Uterus (tissue), 2 donors: ENCODE measurements around the gene SF1.

ENCODE experiments used
- POLR2A ChIP-seq, 2 donors: fragments of 450-650 bp; IDR thresholded peaks; one replicate each; pipeline ENCODE4 v1.6.1; 2016; ENCODE audit warnings: antibody characterized with exemption in 2 of 2, mild to moderate bottlenecking in 1 of 2, moderate library complexity in 1 of 2
- TF ChIP-seq, protein P1 (sequence below), 4 experiments: fragments of 200-600 bp in 2 of 4; fragments of 450-650 bp in 2 of 4; sonication (generic) in 2 of 4; IDR thresholded peaks; one replicate each; pipeline ENCODE4 v1.5.1; 2016 to 2019; ENCODE audit warnings: antibody characterized with exemption in 4 of 4, mild to moderate bottlenecking in 2 of 4, moderate library complexity in 1 of 4

DNA sequence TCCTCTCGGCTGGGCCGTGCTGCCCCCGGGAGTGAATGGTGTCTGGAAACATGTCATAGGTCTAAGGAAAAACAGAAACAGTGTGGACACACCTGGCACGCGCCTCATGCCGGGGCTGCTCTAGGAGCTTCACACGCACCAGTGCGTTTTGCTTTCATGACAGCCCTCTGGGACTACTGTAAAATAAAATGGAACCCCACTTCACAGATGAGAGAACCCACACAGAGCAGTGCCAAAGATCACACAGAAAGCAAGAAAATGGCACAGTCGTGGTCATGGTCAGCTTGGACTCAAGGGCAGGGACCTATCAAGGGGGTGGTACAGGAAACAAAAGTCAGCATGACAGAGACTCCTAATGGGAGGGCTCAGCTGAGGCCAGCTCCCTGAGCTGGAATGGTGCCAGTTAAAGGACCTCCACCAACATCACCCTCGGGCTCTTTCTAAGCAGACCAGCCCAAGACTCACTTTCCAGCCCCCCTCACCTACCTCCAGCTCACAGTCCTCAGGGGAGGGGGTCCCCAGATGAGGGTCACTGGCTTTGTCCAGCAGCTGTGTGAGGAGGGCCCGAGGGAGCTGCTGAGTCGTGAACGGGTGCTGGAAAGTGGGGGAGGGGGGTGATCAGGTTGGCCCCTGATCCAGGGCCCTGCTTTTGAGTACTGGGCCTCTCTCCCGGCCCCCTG, 21.4 kb upstream of the SF1 start:
- TF ChIP-seq, protein P1, sequence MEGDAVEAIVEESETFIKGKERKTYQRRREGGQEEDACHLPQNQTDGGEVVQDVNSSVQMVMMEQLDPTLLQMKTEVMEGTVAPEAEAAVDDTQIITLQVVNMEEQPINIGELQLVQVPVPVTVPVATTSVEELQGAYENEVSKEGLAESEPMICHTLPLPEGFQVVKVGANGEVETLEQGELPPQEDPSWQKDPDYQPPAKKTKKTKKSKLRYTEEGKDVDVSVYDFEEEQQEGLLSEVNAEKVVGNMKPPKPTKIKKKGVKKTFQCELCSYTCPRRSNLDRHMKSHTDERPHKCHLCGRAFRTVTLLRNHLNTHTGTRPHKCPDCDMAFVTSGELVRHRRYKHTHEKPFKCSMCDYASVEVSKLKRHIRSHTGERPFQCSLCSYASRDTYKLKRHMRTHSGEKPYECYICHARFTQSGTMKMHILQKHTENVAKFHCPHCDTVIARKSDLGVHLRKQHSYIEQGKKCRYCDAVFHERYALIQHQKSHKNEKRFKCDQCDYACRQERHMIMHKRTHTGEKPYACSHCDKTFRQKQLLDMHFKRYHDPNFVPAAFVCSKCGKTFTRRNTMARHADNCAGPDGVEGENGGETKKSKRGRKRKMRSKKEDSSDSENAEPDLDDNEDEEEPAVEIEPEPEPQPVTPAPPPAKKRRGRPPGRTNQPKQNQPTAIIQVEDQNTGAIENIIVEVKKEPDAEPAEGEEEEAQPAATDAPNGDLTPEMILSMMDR (IDR thresholded peaks at IDR 0.05), result no peak
- TF ChIP-seq POLR2A (IDR thresholded peaks at IDR 0.05), result no peak
